Pancreas (tissue), 10 donors: ENCODE data around the gene PSEN2. TPM values are rescaled to one million over a fixed set of nuclear protein-coding genes. Genes with fewer than 3 reads are reported as not detected.
A peak's percentile ranks its signal among the peaks of the same experiment; 100 is the strongest.
"Not testable (repeated sequence)": the region's sequence is repeated elsewhere in the genome, so short reads cannot be mapped to it uniquely, and the experiment has no call there.

Experiments used
- ATAC-seq, 4 donors: fragments of 200-7000 bp; cut with Tn5 transposase; one replicate each; pipeline versions ENCODE4 v1.8.0 to v1.9.1; 2020; ENCODE audit warnings: mild to moderate bottlenecking in 4 of 4, moderate library complexity in 4 of 4
- DNase-seq, 6 donors: peaks; one replicate each; pipeline ENCODE4 v3.0.0-alpha.2; 2020
- FAIRE-seq: peaks from 2 replicates; lab custom pipeline; 2012; peaks lifted over from hg19 to GRCh38; lab: Jason Lieb, UNC
- H3K27ac ChIP-seq, 4 donors: fragments of 200-600 bp; sonication (generic); 1 replicate in 3 of 4; 2 replicates in 1 of 4; pipeline versions ENCODE4 v1.5.0 to v1.8.0; 2020
- H3K27me3 ChIP-seq, 4 donors: fragments of 200-600 bp; one replicate each; pipeline ENCODE4 v1.8.0; 2021
- H3K36me3 ChIP-seq, 3 donors: fragments of 200-600 bp; sonication (generic) in 1 of 3; one replicate each; pipeline versions ENCODE4 v1.5.0 to v1.8.0; 2020 to 2021
- H3K4me1 ChIP-seq, 3 donors: fragments of 200-600 bp; one replicate each; pipeline ENCODE4 v1.8.0; 2021
- H3K4me3 ChIP-seq, 4 donors: fragments of 200-600 bp; sonication (generic) in 2 of 4; one replicate each; pipeline versions ENCODE4 v1.5.0 to v1.8.0; 2020 to 2021
- H3K9me3 ChIP-seq, 4 donors: fragments of 200-600 bp; one replicate each; pipeline ENCODE4 v1.8.0; 2021
- WGBS, 2 donors: extraction: QIAGEN DNeasy Blood & Tissue Kit; methylation state at CpG; one replicate each; pipeline ENCODE4 v1.1.7; 2013; 5-methylcytosine and 5-hydroxymethylcytosine counted together
- intact Hi-C, 3 donors: fragments of 100-400 bp; cut with DNase I; formaldehyde crosslinking; loops; one replicate each; pipeline versions ENCODE4 v1.11.1 to v1.14.2; 2022
- polyA plus RNA-seq, 2 donors: library from polyadenylated mRNA; stranded (reverse); fragments of 200-250 nt; gene quantifications; one replicate each; pipeline ENCODE4 v1.2.3, GENCODE V29; 2013
- total RNA-seq, 6 donors: library from RNA; stranded (reverse); fragmentation: NEBNext Ultra II Directional in 4 of 6; extraction: Animal tissue kit (Norgen Biotek cat#: 25700) in 4 of 6; gene quantifications; one replicate each; pipeline versions ENCODE4 v1.2.1 to v1.2.4, GENCODE V29; 2021 to 2023
- TF ChIP-seq, protein P1 (sequence below), 4 donors: fragments of 200-600 bp; sonication (generic) in 3 of 4; IDR thresholded peaks; one replicate each; pipeline versions ENCODE4 v1.5.0 to v1.8.0; 2021; ENCODE audit warnings: antibody characterized with exemption in 4 of 4
- donor health status: healthy with polysubstance abuse.
- donor health status: DM: no; HTN: no; CAD: no; lungs with moderate emphysema.
- donor health status: DM: no; HTN: no; CAD: no.
- donor health status: control.
- donor health status: control.
- donor health status: Bipolar disorder and iron deficiency.
- donor health status: DM: yes; HTN: yes; CAD: no.
- donor health status: DM: no; HTN: no; CAD: no.
- donor health status: DM: no; HTN: no; CAD: no.
- donor health status: DM: yes; HTN: yes; CAD: no.

Gene PSEN2
- total and polyA plus RNA-seq, 8 donors, result 31.4 to 70.2 (median 40.7) TPM

DNA sequence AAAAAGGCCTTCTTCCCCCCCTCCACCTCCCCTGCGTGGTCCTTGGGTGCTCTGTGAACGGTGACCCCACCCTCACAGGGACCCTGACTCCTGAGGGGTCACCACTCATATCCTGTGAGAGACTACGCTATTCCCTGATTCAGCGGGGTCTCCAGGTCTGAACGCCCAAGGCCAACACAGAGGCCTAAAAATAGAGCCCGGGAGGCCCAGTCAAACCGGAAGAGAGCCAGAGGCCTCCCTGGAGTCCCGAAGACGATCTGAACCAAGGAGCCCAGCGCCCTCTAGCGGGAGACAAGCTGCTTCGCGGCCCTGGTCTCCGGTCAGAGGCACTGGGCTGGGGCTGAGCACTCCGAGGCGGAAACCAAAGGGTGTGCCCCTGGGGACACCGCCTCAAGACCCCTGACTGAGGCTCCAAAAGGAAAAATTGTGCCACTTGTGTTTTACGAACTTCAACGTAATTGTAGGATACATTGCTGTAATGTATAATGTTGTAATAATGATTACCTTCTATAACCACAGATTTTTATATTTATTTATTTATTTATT is 42.4 kb upstream of the PSEN2 start:
- FAIRE-seq, result no peak
- DNase-seq, result peak; percentile 90 to 98 (median 96)
- TF ChIP-seq, protein P1, sequence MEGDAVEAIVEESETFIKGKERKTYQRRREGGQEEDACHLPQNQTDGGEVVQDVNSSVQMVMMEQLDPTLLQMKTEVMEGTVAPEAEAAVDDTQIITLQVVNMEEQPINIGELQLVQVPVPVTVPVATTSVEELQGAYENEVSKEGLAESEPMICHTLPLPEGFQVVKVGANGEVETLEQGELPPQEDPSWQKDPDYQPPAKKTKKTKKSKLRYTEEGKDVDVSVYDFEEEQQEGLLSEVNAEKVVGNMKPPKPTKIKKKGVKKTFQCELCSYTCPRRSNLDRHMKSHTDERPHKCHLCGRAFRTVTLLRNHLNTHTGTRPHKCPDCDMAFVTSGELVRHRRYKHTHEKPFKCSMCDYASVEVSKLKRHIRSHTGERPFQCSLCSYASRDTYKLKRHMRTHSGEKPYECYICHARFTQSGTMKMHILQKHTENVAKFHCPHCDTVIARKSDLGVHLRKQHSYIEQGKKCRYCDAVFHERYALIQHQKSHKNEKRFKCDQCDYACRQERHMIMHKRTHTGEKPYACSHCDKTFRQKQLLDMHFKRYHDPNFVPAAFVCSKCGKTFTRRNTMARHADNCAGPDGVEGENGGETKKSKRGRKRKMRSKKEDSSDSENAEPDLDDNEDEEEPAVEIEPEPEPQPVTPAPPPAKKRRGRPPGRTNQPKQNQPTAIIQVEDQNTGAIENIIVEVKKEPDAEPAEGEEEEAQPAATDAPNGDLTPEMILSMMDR (IDR thresholded peaks at IDR 0.05), result peak; percentile 91 to 95 (median 92)
- Histone ChIP-seq H3K36me3 (no peaks in the 10 kb centered on the region), H3K27me3 (no peaks in the 10 kb centered on the region), H3K9me3 (no peaks in the 10 kb centered on the region), H3K4me3 (peak overlapping the region in 1 of 4 donors; percentile 4), H3K4me1 (no peaks in the 10 kb centered on the region), H3K27ac (peak overlapping the region in 1 of 4 donors; percentile 31)
- intact Hi-C loops, result loop anchor here in 2 of 3 donors (2.0 to 10.0 kb wide), 2 partner anchors 191 to 193 kb away; no protein-coding TSS in a partner anchor
- 10% methylated on average over 19 of the region's 19 CpGs for WGBS, 2 donors
- peak; percentile 99 to 100 (median 100) for ATAC-seq

DNA sequence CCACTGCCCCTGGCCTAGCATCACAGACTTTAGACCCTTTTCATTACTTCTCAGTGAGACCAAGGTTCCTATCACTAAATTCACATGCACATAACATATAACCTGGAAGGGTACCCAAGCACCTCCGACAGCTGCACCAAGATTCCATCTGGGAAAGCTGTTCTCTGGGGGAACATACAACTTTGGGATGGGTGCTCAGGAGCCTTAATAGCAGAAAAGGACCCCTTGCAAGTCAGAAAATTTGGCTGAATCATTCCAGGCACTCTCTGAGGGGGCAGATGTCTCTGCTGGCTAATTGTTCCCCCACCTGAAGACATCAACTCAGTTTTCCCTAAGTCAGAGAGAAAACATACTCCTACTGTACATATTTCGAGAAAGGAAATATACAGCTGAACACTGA is 41.3 kb upstream of the PSEN2 start:
- TF ChIP-seq, protein P1 (IDR thresholded peaks at IDR 0.05), result no peak
- Histone ChIP-seq H3K27ac (no peak overlapping the region), H3K4me1 (no peaks in the 10 kb centered on the region), H3K36me3 (no peaks in the 10 kb centered on the region), H3K4me3 (no peak overlapping the region), H3K27me3 (no peaks in the 10 kb centered on the region), H3K9me3 (no peaks in the 10 kb centered on the region)
- FAIRE-seq (no peak), ATAC-seq (no peak), DNase-seq (no peak)
- intact Hi-C loops, result loop anchor here in 1 of 3 donors (10.0 kb wide), 1 partner anchor 194 kb away; no protein-coding TSS in a partner anchor
- WGBS, 2 donors, result 62 to 78% methylated on average over 2 of the region's 2 CpGs

DNA sequence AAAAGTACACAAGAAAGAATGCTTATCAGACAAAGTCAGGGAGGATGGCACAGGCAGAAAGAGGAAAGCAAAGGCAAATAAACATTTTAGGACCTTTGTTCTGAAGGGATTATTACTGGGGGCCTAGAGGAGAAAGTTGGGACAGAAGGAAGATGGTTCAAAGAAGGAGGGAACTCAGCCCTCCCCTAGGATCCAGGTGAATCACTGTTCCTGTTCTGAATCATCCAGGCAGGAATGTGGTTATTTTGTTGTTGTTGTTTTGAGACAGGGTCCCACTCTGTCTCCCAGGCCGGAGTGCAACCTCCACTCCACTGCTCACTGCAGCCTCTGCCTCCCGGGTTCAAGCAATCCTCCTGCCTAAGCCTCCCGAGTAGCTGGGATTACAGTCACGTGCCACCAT is 38.5 kb upstream of the PSEN2 start:
- WGBS, 2 donors, result 87 to 90% methylated on average over 4 of the region's 4 CpGs
- H3K27me3 ChIP-seq, result no peaks in the 10 kb centered on the region
- H3K9me3 ChIP-seq, result no peaks in the 10 kb centered on the region
- ATAC-seq, result no peak
- H3K4me1 ChIP-seq, result no peaks in the 10 kb centered on the region
- intact Hi-C loops, result loop anchor here in 1 of 3 donors (5.0 kb wide), 1 partner anchor 195 kb away; no protein-coding TSS in a partner anchor
- no peak overlapping the region for H3K4me3 ChIP-seq
- H3K27ac ChIP-seq, result no peak overlapping the region
- DNase-seq, result no peak
- no peaks in the 10 kb centered on the region for H3K36me3 ChIP-seq
- TF ChIP-seq, protein P1 (IDR thresholded peaks at IDR 0.05), result no peak
- FAIRE-seq, result no peak

DNA sequence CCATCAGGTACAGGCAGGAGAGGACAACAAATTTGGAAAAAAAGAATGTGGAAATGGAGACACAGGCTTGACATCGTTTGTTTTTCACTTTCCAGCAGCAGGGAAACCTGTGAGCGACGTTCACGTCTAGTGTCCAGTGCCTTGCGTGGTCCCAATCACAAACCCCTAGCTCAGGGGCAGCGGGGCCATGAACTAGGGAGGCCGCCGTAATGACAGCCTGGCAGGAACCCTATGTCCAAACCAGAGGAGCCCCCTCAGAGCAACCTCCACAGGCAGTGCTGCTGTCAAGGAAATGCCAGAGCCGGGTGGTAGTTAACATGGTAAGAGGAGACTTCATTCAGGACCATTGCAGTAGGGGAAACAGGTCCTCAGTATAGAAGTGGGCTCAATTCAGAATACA is 37.8 kb upstream of the PSEN2 start:
- intact Hi-C loops, result loop anchor here in 1 of 3 donors (5.0 kb wide), 1 partner anchor 195 kb away; no protein-coding TSS in a partner anchor
- TF ChIP-seq, protein P1 (IDR thresholded peaks at IDR 0.05), result no peak

DNA sequence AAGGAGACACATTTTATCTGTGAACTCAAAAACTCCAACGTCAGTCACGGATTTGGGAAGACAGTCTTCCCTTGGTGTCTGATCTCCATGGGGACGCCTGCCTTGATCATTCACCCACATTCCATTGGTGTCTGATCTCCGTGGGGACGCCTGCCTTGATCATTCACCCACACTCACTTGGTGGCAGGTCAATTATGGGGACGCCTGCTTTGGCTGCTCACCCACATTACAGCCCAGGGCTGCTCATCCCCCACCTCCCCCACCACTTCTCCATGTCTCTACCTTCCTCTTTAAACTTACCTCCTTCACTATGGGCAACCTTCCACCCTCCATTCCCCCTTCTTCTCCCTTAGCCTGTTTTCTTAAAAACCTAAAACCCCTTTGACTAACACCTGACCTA is 36.2 kb upstream of the PSEN2 start:
- DNase-seq, H3K27me3 ChIP-seq, ATAC-seq, H3K9me3 ChIP-seq, H3K4me3 ChIP-seq, H3K27ac ChIP-seq, H3K4me1 ChIP-seq, H3K36me3 ChIP-seq, FAIRE-seq: not testable (repeated sequence)
- intact Hi-C loops, result loop anchor here in 1 of 3 donors (5.0 kb wide), 1 partner anchor 197 kb away; no protein-coding TSS in a partner anchor
- WGBS, 2 donors, result 72 to 85% methylated on average over 6 of the region's 6 CpGs

More for the DNA sequence above, 37.8 kb upstream of the PSEN2 start:
- ATAC-seq, result no peak
- Histone ChIP-seq H3K27me3 (no peaks in the 10 kb centered on the region), H3K36me3 (no peaks in the 10 kb centered on the region), H3K4me3 (no peak overlapping the region), H3K4me1 (no peaks in the 10 kb centered on the region), H3K9me3 (no peaks in the 10 kb centered on the region), H3K27ac (no peak overlapping the region)
- FAIRE-seq, result no peak
- DNase-seq, result no peak
- WGBS, 2 donors, result 91 to 93% methylated on average over 9 of the region's 9 CpGs

DNA sequence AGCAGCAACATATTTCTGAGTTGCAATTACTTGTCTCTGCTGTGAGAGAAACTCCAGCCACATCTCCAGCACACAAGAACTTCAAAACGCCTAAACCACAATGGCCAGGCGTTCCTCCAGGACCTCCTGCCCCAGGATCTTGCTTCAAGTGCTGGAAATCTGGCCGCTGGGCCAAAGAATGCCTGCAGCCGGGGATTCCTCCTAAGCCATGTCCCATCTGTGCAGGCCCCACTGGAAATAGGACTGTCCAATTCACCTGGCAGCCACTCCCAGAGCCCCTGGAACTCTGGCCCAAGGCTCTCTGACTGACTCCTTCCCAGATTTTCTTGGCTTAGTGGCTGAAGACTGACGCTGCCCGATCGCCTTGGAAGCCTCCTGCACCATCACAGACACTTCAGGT is 35.0 kb upstream of the PSEN2 start:
- ATAC-seq, H3K36me3 ChIP-seq, H3K4me1 ChIP-seq, intact Hi-C loops, FAIRE-seq, H3K9me3 ChIP-seq, DNase-seq, H3K4me3 ChIP-seq, H3K27ac ChIP-seq, H3K27me3 ChIP-seq: not testable (repeated sequence)
- WGBS, 2 donors, result 85 to 91% methylated on average over 7 of the region's 7 CpGs

DNA sequence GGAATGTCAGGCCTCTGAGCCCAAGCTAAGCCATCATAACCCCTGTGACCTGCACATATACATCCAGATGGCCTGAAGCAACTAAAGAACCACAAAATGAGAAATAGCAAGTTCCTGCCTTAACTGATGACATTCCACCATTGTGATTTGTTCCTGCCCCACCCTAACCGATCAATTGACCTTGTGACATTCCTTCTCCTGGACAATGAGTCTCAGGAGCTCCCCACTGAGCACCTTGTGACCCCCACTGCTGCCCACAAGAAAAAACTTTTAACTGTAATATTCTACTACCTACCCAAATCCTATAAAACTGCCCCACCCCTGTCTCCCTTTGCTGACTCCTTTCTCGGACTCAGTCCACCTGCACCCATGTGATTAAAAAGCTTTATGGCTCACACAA is 32.5 kb upstream of the PSEN2 start:
- H3K27ac ChIP-seq, FAIRE-seq, H3K27me3 ChIP-seq, H3K9me3 ChIP-seq, H3K4me1 ChIP-seq, H3K4me3 ChIP-seq, H3K36me3 ChIP-seq, DNase-seq, intact Hi-C loops, ATAC-seq: not testable (repeated sequence)
- 83 to 88% methylated on average over 2 of the region's 2 CpGs for WGBS, 2 donors
